OCI-LY7 (cell line): Measurements from ENCODE around the gene ZNF764.

Experiments used
- EZH2phosphoT487 ChIP-seq: fragments of 200-600 bp; sonication (generic); IDR thresholded peaks from 2 replicates; pipeline ENCODE4 v1.6.1; 2018; ENCODE audit warnings: low read depth, borderline replicate concordance, mild to moderate bottlenecking, mixed run types, antibody characterized with exemption, low read length, moderate library complexity, mixed read lengths
- TF ChIP-seq, protein P1 (sequence below): fragments of 200-600 bp; sonication (generic); conservative IDR thresholded peaks from 2 replicates; pipeline ENCODE4 v1.5.1; 2014; ENCODE audit warnings: mild to moderate bottlenecking, antibody characterized with exemption, low read length, moderate library complexity, mixed read lengths

DNA sequence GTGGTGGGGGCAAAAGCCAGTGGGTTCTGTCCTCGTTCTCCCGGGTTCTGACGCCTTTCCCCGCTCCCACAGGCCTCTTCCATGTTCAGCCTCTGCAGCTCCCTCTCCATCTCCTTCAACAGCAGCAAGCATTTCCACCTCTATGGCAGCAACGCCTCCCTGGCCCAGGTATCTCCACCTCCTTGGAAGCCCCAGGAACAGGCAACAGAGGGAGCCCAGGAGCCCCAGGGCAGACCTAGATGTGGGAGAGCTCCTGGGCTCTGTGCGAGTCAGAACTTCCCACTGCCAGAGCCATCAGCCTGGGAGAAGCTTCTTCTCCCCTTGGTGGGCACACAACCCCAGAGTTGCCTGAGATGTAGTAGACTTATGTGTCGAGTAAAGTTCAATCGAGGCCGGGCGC lies 39.6 kb downstream of the ZNF764 start:
- TF ChIP-seq EZH2phosphoT487 = no peak
- TF ChIP-seq, protein P1, sequence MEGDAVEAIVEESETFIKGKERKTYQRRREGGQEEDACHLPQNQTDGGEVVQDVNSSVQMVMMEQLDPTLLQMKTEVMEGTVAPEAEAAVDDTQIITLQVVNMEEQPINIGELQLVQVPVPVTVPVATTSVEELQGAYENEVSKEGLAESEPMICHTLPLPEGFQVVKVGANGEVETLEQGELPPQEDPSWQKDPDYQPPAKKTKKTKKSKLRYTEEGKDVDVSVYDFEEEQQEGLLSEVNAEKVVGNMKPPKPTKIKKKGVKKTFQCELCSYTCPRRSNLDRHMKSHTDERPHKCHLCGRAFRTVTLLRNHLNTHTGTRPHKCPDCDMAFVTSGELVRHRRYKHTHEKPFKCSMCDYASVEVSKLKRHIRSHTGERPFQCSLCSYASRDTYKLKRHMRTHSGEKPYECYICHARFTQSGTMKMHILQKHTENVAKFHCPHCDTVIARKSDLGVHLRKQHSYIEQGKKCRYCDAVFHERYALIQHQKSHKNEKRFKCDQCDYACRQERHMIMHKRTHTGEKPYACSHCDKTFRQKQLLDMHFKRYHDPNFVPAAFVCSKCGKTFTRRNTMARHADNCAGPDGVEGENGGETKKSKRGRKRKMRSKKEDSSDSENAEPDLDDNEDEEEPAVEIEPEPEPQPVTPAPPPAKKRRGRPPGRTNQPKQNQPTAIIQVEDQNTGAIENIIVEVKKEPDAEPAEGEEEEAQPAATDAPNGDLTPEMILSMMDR = no peak
